NT2/D1 (cell line): ENCODE data around the gene RNF214.

Experiments used
- DNase-seq: peaks from one replicate; pipeline ENCODE4 v3.0.0-alpha.2; 2011; ENCODE audit warnings: low read depth, low spot score
- H3K27me3 ChIP-seq: 2 replicates; pipeline ENCODE4 v1.6.0; 2011; ENCODE audit warnings: mild to moderate bottlenecking; ENCODE audit not compliant: insufficient read length, insufficient read depth
- H3K36me3 ChIP-seq: 2 replicates; pipeline ENCODE4 v1.6.1; 2011; ENCODE audit warnings: mild to moderate bottlenecking, low read length, mixed read lengths; ENCODE audit not compliant: insufficient read depth, insufficient read length
- H3K4me1 ChIP-seq: 2 replicates; pipeline ENCODE4 v1.5.1; 2011; ENCODE audit not compliant: insufficient read depth, insufficient read length
- H3K4me3 ChIP-seq: 2 replicates; pipeline ENCODE4 v1.5.1; 2011; ENCODE audit warnings: low read depth; ENCODE audit not compliant: insufficient read length
- H3K9ac ChIP-seq: 2 replicates; pipeline ENCODE4 v1.6.0; 2011; ENCODE audit warnings: low read depth; ENCODE audit not compliant: insufficient read length
- H3K9me3 ChIP-seq: 2 replicates; pipeline ENCODE4 v1.5.1; 2011; ENCODE audit warnings: mild to moderate bottlenecking, low read length; ENCODE audit not compliant: insufficient read depth
- SUZ12 ChIP-seq: IDR thresholded peaks from 2 replicates; pipeline ENCODE4 v1.6.1; 2011; ENCODE audit not compliant: insufficient read length, insufficient read depth; ENCODE audit errors: extremely low read depth
- YY1 ChIP-seq: IDR thresholded peaks from 2 replicates; pipeline ENCODE4 v1.6.1; 2011; ENCODE audit not compliant: insufficient read length, insufficient read depth
- ZNF274 ChIP-seq: IDR thresholded peaks from 2 replicates; pipeline ENCODE4 v1.6.1; 2011; ENCODE audit warnings: mild to moderate bottlenecking, low read depth, low read length

Gene RNF214

GRCh38 chr11:117230999-117231841, 1.3 kb upstream of the RNF214 start:
- TF ChIP-seq ZNF274, result no peak
- no peak for TF ChIP-seq YY1
- TF ChIP-seq SUZ12, result no peak
- no peak for DNase-seq

DNA sequence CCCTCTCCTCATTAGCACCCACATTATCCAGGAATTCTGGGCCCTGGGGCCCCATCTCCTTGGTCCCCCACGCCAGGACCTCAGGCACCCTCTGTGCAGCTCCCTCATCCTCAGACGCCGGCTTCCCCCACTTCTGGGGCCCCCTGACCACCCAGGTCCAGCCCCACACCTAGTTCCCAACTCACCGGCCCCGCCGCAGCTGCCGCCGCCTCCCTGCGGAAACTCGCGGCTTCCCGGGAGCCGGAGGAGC, 704 bp upstream of the RNF214 start, which contains the start of gene PCSK7:
Gene PCSK7 (minus strand): TSS at position 232 of the 250 bp plus-strand sequence. CDS start 2,229 bp downstream, outside the sequence.
- H3K9me3 ChIP-seq, result no peaks in the 10 kb centered on the region
- H3K27me3 ChIP-seq, result no peaks in the 10 kb centered on the region
- H3K36me3 ChIP-seq, result peaks cover 35% of the 10 kb centered on the region
- no peak for DNase-seq
- peak within 1 kb of the TSS; percentile 88 for H3K4me3 ChIP-seq
- no peak for TF ChIP-seq ZNF274
- no peak for TF ChIP-seq YY1
- no peak for TF ChIP-seq SUZ12
- peak within 1 kb of the TSS; percentile 90 for H3K9ac ChIP-seq
- peaks cover 5% of the 10 kb centered on the region for H3K4me1 ChIP-seq

More at GRCh38 chr11:117230999-117231841, 1.3 kb upstream of the RNF214 start:
- Histone ChIP-seq H3K36me3 (peaks cover 36% of the 10 kb centered on the region), H3K9me3 (no peaks in the 10 kb centered on the region), H3K4me3 (peak overlapping the region; percentile 88), H3K9ac (peak overlapping the region; percentile 78), H3K27me3 (no peaks in the 10 kb centered on the region), H3K4me1 (peaks cover 5% of the 10 kb centered on the region)

GRCh38 chr11:117232911-117233409, 489 bp downstream of the RNF214 start:
- TF ChIP-seq SUZ12 (no peak), YY1 (no peak), ZNF274 (no peak)
- Histone ChIP-seq H3K27me3 (no peaks in the 10 kb centered on the region), H3K36me3 (peaks cover 25% of the 10 kb centered on the region), H3K9me3 (no peaks in the 10 kb centered on the region), H3K4me1 (peaks cover 3% of the 10 kb centered on the region), H3K4me3 (peak overlapping the region; percentile 72), H3K9ac (peak overlapping the region; percentile 90)
- no peak for DNase-seq

- Histone ChIP-seq H3K9me3 (no peaks in the 10 kb centered on the region), H3K4me1 (no peaks in the 10 kb centered on the region), H3K9ac (no peak overlapping the region), H3K27me3 (no peaks in the 10 kb centered on the region), H3K4me3 (no peak overlapping the region), H3K36me3 (peaks cover 23% of the 10 kb centered on the region)
- TF ChIP-seq SUZ12 (no peak), ZNF274 (no peak), YY1 (no peak)
- no peak for DNase-seq
These were observed 5.8 kb downstream of the RNF214 start for GRCh38 chr11:117238221-117238620.

GRCh38 chr11:117239295-117239694, 6.8 kb downstream of the RNF214 start:
- no peaks in the 10 kb centered on the region for H3K4me1 ChIP-seq
- TF ChIP-seq ZNF274 (no peak), YY1 (no peak), SUZ12 (no peak)
- H3K27me3 ChIP-seq, result no peaks in the 10 kb centered on the region
- no peak overlapping the region for H3K4me3 ChIP-seq
- H3K36me3 ChIP-seq, result peaks cover 33% of the 10 kb centered on the region
- H3K9me3 ChIP-seq, result no peaks in the 10 kb centered on the region
- no peak overlapping the region for H3K9ac ChIP-seq
- no peak for DNase-seq

- Histone ChIP-seq H3K9me3 (no peaks in the 10 kb centered on the region), H3K36me3 (peaks cover 37% of the 10 kb centered on the region), H3K9ac (no peak overlapping the region), H3K4me1 (no peaks in the 10 kb centered on the region), H3K27me3 (no peaks in the 10 kb centered on the region), H3K4me3 (no peak overlapping the region)
- TF ChIP-seq ZNF274 (no peak), YY1 (no peak), SUZ12 (no peak)
- DNase-seq, result no peak
These were observed 15.9 kb downstream of the RNF214 start for GRCh38 chr11:117248341-117248740.

- H3K9me3 ChIP-seq, result no peaks in the 10 kb centered on the region
- no peaks in the 10 kb centered on the region for H3K4me1 ChIP-seq
- DNase-seq, result no peak
- TF ChIP-seq SUZ12 (no peak), YY1 (no peak), ZNF274 (no peak)
- no peaks in the 10 kb centered on the region for H3K27me3 ChIP-seq
- H3K4me3 ChIP-seq, result no peak overlapping the region
- H3K9ac ChIP-seq, result no peak overlapping the region
- peaks cover 28% of the 10 kb centered on the region for H3K36me3 ChIP-seq
These were observed 17.1 kb downstream of the RNF214 start for GRCh38 chr11:117249571-117249970.
